Measurements from ENCODE around the gene TSFM. TPM values are rescaled to one million over a fixed set of nuclear protein-coding genes. Genes with fewer than 3 reads are reported as not detected.

Gene TSFM
- total and polyA plus RNA-seq, 2 of the 13 experiments (the other 11 are each of a cell fraction or from before 2014, with no cell fraction given): 29.8 to 68.3 TPM

GRCh38 chr12:57813971-57814772 lies 31.6 kb downstream of the TSFM start (continued):
- TF ChIP-seq THYN1 (CRISPR knock-in tag; IDR thresholded peaks at IDR 0.05; ENCODE audit: borderline replicate concordance, low read depth) (no peak), TP53 (CRISPR knock-in tag; conservative IDR thresholded peaks at IDR 0.05) (no peak), THRA (CRISPR knock-in tag; IDR thresholded peaks at IDR 0.05; ENCODE audit: borderline replicate concordance) (no peak), CSRNP2 (CRISPR knock-in tag; conservative IDR thresholded peaks at IDR 0.05; ENCODE audit: low read depth) (no peak), NRL (CRISPR knock-in tag; IDR thresholded peaks at IDR 0.05; ENCODE audit: borderline replicate concordance) (no peak), SRSF4 (IDR thresholded peaks at IDR 0.05; ENCODE audit: low read depth, low read length, poor library complexity, severe bottlenecking) (no peak), SPEN (CRISPR knock-in tag; IDR thresholded peaks at IDR 0.05; ENCODE audit: low read depth) (peak; percentile 53; the same call in 1 of the 2 replicates), ZNF777 (CRISPR knock-in tag; IDR thresholded peaks at IDR 0.05) (no peak), ZNF782 (CRISPR knock-in tag; IDR thresholded peaks at IDR 0.05; ENCODE audit: borderline replicate concordance) (no peak), CREBL2 (CRISPR knock-in tag; IDR thresholded peaks at IDR 0.05; ENCODE audit: borderline replicate concordance) (no peak), PPARG (CRISPR knock-in tag; conservative IDR thresholded peaks at IDR 0.05) (peak; percentile 41; the same call in 1 of the 2 replicates)
- TF ChIP-seq, protein P1, sequence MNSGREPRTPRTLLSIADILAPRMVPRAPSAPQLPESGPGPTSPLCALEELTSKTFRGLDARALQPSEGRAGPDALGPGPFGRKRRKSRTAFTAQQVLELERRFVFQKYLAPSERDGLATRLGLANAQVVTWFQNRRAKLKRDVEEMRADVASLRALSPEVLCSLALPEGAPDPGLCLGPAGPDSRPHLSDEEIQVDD (CRISPR knock-in tag; IDR thresholded peaks at IDR 0.05; ENCODE audit: borderline replicate concordance): no peak
- TF ChIP-seq, protein P2, sequence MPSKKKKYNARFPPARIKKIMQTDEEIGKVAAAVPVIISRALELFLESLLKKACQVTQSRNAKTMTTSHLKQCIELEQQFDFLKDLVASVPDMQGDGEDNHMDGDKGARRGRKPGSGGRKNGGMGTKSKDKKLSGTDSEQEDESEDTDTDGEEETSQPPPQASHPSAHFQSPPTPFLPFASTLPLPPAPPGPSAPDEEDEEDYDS (CRISPR knock-in tag; IDR thresholded peaks at IDR 0.05): no peak
- TF ChIP-seq, protein P3, sequence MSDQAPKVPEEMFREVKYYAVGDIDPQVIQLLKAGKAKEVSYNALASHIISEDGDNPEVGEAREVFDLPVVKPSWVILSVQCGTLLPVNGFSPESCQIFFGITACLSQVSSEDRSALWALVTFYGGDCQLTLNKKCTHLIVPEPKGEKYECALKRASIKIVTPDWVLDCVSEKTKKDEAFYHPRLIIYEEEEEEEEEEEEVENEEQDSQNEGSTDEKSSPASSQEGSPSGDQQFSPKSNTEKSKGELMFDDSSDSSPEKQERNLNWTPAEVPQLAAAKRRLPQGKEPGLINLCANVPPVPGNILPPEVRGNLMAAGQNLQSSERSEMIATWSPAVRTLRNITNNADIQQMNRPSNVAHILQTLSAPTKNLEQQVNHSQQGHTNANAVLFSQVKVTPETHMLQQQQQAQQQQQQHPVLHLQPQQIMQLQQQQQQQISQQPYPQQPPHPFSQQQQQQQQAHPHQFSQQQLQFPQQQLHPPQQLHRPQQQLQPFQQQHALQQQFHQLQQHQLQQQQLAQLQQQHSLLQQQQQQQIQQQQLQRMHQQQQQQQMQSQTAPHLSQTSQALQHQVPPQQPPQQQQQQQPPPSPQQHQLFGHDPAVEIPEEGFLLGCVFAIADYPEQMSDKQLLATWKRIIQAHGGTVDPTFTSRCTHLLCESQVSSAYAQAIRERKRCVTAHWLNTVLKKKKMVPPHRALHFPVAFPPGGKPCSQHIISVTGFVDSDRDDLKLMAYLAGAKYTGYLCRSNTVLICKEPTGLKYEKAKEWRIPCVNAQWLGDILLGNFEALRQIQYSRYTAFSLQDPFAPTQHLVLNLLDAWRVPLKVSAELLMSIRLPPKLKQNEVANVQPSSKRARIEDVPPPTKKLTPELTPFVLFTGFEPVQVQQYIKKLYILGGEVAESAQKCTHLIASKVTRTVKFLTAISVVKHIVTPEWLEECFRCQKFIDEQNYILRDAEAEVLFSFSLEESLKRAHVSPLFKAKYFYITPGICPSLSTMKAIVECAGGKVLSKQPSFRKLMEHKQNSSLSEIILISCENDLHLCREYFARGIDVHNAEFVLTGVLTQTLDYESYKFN (CRISPR knock-in tag; conservative IDR thresholded peaks at IDR 0.05): peak; percentile 70
- TF ChIP-seq, protein P4, sequence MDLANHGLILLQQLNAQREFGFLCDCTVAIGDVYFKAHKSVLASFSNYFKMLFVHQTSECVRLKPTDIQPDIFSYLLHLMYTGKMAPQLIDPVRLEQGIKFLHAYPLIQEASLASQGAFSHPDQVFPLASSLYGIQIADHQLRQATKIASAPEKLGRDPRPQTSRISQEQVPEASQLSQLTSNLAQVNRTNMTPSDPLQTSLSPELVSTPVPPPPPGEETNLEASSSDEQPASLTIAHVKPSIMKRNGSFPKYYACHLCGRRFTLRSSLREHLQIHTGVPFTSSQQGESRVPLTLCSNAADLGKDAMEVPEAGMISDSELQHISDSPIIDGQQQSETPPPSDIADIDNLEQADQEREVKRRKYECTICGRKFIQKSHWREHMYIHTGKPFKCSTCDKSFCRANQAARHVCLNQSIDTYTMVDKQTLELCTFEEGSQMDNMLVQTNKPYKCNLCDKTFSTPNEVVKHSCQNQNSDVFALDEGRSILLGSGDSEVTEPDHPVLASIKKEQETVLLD (CRISPR knock-in tag; IDR thresholded peaks at IDR 0.05; ENCODE audit: low read depth): no peak
- TF ChIP-seq, protein P5, sequence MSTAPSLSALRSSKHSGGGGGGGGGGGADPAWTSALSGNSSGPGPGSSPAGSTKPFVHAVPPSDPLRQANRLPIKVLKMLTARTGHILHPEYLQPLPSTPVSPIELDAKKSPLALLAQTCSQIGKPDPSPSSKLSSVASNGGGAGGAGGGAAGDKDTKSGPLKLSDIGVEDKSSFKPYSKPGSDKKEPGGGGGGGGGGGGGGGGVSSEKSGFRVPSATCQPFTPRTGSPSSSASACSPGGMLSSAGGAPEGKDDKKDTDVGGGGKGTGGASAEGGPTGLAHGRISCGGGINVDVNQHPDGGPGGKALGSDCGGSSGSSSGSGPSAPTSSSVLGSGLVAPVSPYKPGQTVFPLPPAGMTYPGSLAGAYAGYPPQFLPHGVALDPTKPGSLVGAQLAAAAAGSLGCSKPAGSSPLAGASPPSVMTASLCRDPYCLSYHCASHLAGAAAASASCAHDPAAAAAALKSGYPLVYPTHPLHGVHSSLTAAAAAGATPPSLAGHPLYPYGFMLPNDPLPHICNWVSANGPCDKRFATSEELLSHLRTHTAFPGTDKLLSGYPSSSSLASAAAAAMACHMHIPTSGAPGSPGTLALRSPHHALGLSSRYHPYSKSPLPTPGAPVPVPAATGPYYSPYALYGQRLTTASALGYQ (CRISPR knock-in tag; IDR thresholded peaks at IDR 0.05): no peak
